ENCODE results near the gene CCT8.

The CCT8 gene

DNA sequence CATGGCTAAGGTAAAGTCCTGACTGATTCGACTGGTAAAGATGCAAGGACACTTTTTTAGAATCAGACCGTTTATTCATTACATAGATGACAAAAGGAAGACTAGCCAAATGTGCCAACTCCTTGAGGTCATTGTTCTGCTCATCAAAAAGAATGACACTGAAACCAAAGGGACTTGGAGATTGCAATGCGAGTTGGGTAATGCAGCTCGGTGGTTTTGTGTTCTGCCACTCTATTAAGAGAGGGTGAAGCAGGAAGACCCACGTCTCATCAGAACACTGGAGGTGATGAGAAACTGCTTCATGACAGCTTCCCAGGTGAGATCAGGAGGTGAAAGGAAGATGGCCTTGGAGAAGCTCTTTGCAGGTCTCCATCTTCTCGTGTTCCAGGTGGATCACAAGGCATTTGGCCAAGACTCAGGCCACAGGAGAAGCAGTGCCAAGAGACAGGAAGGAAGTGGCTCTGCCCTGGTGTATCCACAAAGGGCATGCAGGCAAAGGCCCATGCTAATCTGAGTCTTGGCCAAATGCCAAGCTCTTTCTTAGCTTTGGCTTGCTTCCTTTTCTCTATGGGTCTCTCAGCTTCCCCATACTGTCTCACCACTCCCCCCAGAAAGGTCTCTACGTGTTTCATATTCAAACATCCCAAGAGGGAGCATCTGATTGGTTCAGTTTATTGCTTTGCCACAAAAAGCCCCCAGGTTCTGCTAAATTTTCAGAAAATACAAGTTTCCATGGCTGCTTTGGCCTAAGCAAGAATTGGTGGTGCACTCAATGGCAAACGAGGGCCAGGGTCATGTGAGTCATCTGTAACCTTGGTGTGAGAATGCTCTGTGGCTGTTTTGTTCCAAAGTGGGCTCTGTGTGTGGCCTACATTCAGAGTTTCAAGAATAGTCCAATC, 5.7 kb upstream of the CCT8 start:
- DNase-seq (ENCODE audit: low read depth in 3 of 3) = no peak

DNA sequence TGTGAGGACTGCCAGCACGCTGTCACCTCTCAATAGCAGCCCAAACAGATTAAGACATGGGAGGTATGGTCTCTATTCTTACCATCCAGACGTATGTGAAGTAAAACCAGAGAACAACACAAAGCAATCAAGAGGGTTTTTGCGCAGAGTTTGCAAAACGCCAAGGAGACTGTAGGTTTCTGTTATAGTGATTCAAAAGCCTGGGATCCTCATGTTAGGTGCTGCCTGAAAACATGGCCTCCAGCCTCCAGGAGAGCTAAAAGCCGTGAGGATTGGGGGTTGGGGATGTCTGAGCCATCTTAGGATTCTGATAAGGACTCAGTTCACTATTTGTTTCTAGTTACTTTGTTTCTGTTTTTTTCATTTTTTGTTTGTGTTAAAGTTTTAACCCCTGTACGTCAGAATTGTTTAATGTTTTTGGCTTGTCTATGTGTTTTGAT, 4.2 kb upstream of the CCT8 start:
- DNase-seq (ENCODE audit: low read depth in 3 of 3) = no peak

DNA sequence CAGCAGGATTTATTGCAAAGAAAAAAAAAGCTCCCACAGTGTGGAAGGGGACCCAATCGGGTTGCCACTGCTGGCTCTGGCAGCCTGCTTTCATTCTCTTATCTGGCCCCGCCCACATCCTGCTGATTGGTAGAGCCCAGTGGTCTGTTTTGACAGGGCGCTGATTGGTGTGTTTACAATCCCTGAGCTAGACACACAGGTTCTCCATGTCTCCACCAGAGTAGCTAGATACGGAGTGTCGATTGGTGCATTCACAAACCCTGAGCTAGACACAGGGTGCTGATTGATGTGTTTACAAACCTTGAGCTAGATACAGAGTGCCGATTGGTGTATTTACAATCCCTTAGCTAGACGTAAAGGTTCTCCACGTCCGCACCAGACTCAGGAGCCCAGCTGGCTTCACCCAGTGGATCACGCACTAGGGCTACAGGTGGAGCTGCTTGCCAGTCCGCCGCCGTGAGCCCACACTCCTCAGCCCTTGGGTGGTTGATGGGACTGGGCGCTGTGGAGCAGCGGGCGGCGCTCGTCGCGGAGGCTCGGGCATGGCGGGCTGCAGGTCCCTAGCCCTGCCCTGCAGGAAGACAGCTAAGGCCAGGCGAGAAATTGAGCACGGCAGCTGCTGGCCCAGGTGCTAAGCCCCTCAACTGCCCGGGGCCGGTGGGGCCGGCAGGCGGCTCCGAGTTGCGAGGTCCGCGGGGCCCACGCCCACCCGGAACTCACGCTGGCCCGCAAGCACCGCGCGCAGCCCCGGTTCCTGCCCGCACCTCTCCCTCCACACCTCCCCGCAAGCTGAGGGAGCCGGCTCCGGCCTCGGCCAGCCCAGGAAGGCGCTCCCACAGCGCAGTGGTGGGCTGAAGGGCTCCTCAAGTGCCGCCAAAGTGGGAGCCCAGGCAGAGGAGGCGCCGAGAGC, 3.5 kb upstream of the CCT8 start:
- DNase-seq (ENCODE audit: low read depth in 3 of 3) = peak; percentile 25 to 53 (median 42)

DNA sequence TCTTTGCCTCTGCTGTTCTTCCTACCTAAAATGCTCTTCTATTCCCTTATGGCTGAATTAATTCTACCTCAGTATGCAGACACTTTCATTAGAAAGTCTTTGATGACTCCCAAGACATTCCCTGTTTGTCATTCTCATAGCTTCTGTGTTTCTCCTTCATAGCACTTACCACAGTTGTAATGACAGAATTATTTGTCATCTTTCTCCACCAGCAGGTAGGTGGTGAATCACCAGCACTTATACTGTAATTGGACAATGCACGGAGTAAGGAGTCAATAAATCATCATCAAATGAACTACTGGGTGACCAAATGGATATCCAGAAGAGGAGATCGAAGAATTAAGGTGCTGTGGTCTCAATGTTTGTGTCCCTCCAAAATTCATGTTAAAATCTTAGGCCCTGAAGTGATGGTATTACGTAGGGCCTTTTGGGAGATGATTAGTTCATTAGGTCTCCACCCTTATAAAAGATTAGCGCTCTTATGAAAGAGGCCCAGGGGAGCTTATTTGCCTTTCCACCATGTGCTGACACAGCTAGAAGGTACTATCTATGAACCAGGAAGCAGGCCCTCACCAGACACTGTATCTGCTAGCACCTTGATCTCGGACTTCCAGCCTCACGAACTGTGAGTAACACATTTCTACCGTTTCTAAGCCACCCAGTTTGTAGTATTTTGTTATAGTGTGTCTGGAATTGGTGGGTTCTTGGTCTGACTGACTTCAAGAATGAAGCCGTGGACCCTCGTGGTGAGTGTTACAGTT, 2.4 kb upstream of the CCT8 start:
- DNase-seq (ENCODE audit: low read depth in 3 of 3) = no peak

DNA sequence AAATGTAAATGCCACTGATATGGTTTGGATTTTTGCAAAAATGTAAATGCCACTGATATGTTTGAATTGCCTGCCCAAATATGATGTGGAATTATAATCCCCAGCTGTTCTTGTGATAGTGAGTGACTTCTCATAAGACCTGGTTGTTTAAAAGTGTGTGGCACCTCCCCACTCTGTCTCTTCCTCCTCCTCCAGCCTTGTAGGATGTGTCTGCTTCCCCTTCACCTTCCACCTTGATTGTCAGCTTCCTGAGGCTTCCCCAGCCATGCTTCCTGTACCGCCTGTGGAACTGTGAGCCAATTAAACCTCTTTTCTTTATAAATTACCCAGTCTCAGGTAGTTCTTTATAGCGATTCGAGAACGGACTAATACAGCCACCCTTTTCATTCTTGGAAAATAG, 1.3 kb upstream of the CCT8 start:
- no peak for DNase-seq (ENCODE audit: low read depth in 3 of 3)

DNA sequence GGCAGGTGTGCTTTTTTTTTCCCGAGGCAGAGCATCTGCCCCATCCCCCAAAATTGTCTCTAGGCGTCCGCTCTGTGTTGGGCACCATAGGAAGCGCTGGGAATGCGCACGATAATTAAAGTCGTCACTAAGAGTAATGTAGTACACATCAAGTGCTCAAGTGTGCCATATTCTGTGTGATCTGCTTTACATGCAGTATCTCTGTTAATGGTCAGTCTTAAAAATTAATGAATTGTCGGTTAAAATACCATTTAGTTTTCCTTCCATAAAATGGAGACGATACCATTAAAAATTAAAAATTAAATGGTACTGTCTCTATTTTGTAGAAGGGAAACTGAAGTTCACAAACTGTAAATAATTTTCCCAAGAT, 544 bp upstream of the CCT8 start:
- DNase-seq (ENCODE audit: low read depth in 3 of 3) = no peak

DNA sequence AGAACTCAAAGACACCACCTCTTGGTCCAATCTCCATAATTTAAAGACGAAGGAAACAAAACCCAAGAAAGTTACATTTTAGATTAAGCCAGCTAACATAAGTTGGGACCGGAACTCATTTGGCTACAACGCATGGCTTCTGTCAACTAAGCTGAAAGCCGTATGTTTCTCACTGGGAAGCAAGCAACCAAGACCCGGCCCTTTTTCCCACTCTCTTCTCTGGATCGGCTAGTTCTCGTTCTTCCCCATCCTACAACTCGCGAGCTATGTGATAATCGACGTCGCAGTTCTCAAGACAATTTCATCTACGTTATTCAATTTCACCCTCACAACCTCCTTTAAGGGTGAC, 601 bp downstream of the CCT8 start:
- DNase-seq (ENCODE audit: low read depth in 3 of 3) = no peak

DNA sequence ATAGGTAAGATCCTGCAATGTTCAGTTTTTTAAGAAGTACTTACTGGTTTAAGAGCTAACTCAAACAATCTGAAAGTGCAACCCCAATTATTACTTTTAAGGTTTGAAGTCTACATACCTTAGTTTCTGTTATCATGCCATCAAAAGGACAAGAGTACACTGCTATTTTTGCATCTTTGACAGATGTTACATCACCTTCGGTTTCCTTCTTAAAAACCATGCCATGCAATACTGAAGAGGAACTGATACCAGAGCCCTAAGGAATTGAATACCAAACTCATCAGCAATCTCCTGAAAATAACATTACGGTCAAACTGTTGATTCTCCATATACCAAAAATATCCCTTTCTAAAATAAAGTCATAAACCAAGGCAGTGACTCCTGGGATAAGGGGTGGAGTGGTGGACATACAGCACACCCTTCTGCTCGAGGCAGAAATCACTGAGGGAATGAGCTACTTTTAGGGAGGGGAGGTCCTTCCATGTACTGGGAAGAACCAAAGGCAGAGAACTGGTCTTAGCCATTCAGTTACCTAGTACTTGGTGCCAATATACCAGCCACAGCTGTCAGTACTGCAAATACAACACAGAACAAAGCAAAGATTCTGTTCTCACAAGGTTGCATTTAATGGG, 8.5 kb downstream of the CCT8 start:
- no peak for DNase-seq (ENCODE audit: low read depth in 3 of 3)

DNA sequence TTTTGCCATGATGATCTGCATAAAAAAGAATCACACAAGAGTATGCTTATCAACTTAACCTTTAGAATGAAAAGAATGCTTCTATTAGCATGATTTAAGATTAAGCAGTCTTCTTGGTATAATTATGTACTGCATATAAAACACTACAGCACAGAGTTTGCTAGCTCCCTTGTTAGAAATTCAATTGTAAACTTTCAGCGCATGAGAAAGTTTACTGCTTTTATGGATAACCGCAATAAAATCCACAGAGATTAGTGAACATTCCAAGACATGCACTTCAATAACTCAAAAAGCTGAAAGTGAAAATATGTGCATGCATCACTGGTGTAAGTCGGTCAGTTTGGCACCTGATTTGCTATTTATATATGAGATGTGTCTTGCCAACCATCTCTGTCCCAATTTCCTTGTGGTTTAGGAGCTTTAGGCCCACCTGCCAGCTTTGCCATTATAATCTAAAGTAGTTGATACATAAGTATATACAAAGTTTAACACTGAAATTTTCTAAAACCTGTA, 16.9 kb downstream of the CCT8 start:
- DNase-seq (ENCODE audit: low read depth in 3 of 3) = no peak

DNA sequence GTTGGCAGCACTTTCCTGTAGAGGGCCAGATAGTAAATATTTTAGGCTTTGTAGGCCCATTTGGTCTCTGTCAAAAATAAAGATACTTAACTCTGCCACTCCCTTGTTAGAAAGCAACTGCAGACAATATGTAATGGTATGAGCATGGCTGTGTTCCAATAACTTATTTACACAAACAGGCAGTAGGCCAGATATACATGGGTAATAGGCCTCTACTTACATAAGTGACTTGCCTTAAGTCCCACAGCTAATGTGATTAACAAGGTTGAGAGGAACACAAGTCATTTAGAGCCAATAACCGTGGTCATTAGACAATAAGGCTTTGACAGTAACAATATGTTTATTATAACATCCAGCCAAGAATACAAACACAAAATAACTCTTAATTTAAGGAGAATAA, 17.4 kb downstream of the CCT8 start:
- no peak for DNase-seq (ENCODE audit: low read depth in 3 of 3)

DNA sequence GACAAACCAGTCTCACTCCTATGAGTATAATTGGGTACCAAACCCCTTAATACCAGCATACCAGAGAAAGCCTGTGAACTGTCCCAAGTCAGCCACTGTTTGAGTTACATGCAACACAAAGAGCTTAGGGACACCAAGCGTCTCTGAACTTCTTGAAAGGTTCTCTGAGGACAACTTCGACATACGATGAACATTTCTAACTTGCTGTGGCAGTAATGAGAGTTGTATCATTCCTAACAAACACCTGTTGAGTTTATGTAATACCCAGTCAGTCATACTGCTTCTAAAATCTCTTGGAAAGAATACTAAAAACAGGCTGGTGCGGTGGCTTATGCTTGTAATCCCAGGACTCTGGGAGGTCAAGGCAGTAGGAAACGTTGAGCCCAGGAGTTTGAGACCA, 18.4 kb downstream of the CCT8 start:
- DNase-seq (ENCODE audit: low read depth in 3 of 3) = no peak

DNA sequence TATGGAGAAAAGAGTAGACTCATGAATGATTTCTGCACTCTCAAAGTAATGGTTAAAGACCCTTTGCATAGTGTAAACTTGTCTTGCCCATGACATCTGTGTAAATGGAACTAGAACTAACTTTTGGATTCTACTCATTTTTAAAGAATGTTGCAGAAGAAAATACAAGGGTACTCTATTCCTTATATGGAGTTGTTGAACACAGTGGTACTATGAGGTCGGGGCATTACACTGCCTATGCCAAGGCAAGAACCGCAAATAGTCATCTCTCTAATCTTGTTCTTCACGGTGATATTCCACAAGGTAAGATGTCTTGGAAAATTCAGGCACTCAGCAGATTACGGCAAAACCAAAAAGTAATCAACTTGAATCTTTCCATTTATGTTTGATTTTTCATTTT, 19.8 kb downstream of the CCT8 start:
- no peak for DNase-seq (ENCODE audit: low read depth in 3 of 3)

DNA sequence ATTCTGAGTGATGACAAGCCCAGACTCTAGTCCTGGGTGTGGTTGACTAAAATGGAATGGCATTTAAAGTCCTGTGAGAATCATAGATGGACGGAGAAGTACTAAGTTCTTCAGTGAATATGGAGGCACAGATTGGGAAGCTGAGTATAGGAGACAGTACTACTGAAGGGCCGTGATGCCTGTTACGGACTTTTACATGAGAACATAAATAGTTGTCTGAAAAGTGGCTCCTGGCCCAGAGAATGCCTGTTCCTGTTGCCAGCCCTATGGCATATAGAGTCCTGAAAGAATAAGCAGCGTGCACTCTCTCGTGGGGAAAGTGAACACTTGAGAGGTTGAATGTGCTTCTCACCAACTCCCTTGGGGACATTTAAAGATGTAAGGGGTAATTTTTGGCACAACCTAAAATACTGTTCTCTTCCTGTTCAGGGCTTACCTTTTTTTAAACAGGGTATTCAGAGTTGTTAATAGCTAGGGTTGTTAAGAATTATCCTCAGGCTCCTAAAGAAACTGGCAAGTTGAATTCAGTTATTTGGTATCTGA, 20.4 kb downstream of the CCT8 start:
- no peak for DNase-seq (ENCODE audit: low read depth in 3 of 3)

DNA sequence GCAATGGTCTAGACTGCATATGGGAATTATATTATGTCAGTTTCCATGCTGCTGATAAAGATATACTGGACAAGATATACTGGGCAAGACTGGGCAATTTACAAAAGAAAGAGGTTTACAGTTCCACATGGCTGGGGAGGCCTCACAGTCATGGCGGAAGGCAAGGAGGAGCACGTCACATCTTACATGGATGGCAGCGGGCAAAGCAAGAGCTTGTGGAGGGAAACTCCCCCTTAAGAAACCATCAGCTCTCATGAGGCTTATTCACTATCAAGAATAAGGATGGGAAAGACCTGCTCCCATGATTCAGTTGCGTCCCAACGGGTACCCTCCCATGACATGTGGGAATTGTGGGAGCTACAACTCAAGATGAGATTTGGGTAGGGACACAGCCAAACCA, 21.2 kb downstream of the CCT8 start:
- DNase-seq (ENCODE audit: low read depth in 3 of 3) = no peak

DNA sequence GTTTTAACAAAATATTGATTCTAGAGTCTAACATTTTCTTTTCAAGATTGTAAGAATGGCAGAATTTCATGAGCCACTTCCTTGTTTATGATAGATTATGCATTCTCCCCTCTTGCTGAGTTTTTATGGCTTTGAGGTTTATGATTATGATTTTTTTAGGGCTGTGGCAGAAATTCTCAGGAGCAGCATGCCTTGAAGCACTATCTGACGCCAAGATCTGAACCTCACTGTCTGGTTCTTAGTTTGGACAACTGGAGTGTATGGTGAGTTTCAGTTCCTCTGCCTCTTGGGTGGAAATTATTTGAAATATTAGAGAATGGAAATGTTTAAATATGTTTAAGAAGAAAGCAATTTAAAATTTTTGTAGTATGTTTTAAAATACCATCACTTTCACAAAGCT, 38.8 kb downstream of the CCT8 start:
- no peak for DNase-seq (ENCODE audit: low read depth in 3 of 3)

DNA sequence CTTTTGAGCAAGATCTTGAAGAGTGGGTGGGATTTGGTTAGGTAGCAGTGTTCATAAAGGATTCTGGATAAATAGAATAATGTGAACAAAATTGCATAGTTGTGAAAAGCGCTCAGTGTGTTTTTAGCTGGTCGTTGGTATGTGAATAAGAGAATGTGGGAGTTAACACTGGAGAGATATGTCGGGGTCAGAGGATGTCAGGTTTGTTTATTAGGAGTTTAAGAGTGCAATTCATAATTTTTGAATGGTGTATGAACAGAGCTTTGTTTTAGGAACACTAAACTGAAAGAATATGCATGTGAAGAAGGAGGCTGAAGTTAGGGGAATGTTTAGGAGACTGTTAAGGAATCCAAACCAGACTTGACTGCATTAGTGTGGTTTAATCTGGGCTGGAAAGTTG, 39.6 kb downstream of the CCT8 start:
- DNase-seq (ENCODE audit: low read depth in 3 of 3) = no peak

DNA sequence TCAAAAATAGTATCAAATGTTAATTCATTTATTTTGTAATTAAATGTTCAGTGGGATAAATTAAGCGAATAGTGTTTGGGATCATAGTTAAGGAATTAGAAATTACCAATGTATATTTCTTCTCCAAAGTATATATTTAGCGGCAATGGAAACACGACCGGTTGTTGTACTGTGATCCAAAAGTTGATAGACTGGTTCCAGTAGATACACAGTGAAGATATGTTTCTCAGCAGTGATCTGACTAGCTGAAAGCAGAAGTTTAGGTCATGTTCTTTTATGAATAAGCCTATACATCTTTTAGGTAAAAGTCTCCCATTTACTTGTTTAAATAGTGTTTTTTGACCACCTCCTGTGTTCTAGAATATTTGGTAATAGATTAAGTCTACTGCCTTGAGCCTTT, 40.1 kb downstream of the CCT8 start:
- no peak for DNase-seq (ENCODE audit: low read depth in 3 of 3)

DNA sequence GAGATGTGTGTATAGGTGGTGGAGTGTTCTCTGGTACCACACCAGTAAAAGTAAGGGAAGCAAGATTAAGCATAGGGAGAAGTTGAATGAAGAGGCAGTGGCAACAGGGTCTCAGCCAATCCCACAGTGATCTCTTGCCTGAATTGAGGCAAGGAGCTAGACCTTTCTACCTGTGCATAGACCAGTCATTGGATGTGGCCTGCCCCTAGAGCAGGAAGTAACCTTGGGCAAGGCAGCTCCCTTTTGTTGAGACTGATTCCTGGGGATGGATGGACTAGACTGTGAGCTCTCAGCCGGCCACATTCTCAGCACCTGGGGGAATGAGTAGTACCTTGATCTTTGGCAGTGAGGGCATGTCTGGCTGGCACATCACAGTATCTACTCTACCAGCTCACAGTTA, 42.5 kb downstream of the CCT8 start:
- no peak for DNase-seq (ENCODE audit: low read depth in 3 of 3)

DNA sequence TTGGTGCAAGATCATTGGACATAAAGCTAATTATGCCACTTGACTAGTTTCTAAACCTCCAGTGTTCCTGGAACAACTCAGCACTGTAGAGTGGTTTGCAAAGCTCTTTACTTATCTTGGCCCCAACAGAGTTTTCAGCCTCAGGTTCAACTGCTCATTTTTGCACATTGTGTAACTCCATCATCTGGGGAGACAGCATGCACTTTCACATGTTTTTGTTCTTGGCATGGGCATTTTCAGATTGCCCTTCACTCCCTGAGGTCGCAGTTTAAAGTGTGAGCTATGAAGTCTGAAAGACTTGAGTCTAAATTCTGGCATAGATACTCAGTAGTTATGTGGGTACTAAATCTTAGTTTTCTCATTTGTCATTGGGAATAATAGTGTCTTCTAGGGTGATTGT, 43.9 kb downstream of the CCT8 start:
- no peak for DNase-seq (ENCODE audit: low read depth in 3 of 3)

DNA sequence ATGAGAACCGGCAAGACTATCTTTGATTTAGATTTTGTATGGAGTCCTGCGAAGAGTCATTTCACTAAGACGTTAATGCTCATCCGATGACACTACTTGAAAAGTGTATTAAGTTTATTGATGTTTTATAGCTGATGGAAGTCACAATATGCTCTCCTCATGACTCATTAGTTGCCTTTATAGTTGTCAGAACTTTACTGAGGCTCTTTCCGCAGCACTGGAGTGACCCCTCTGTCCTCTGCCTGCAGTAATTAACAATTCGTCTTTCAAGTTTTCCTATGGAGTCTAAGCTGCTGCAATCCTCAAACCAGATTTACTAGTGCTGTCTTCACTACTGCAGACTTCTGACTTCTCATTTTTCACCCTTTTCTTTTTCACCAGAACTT, 48.1 kb downstream of the CCT8 start:
- no peak for DNase-seq (ENCODE audit: low read depth in 3 of 3)
